ENCODE data around the gene OAS1. TPM values are rescaled to one million over a fixed set of nuclear protein-coding genes. Genes with fewer than 3 reads are reported as not detected.

OAS1 gene
- total RNA-seq, 1 experiment from 2014 or later: 0.64 TPM

GRCh38 chr12:112961536-112961935 is 54.8 kb downstream of the OAS1 start:
- H3K79me2 ChIP-seq (ENCODE audit: insufficient read depth, low read length): no peaks in the 10 kb centered on the region
- no peak for ATAC-seq
- H3K9me2 ChIP-seq (ENCODE audit: insufficient read depth): no peaks in the 10 kb centered on the region
- ChIA-PET CTCF (no interaction called here), RAD21 (ENCODE audit: low non-redundant PET in 1 of 2, low total read pairs in 2 of 2, uncharacterized antibody in 2 of 2, unreplicated experiment in 2 of 2) (no interaction called here), POLR2A (no interaction called here)
- no peak for DNase-seq (ENCODE audit: low read depth, low spot score)
- no peaks in the 10 kb centered on the region for H3K4me1 ChIP-seq (ENCODE audit: control insufficient read depth in 1 of 2, insufficient read depth in 2 of 2, low read length in 2 of 2)
- H3K27me3 ChIP-seq (ENCODE audit: insufficient read depth, low read length): no peaks in the 10 kb centered on the region
- no peaks in the 10 kb centered on the region for H3K9me3 ChIP-seq (ENCODE audit: control insufficient read depth in 1 of 2, insufficient read depth in 1 of 2, low read depth in 1 of 2, low read length in 2 of 2)
- intact Hi-C loops (cut with micrococcal nuclease): no loop called here
- H2AFZ ChIP-seq (ENCODE audit: low read depth, low read length, poor library complexity, severe bottlenecking): no peak overlapping the region
- H3K4me3 ChIP-seq (replicated peaks in 1 of 2; ENCODE audit: low read depth in 1 of 2, low read length in 2 of 2): no peak overlapping the region
- peaks cover 0 to 7% of the 10 kb centered on the region in 2 experiments; a peak in 1 of 4 replicates for H3K36me3 ChIP-seq (ENCODE audit: control insufficient read depth in 1 of 2, insufficient read depth in 2 of 2, low read length in 2 of 2)
- H3K27ac ChIP-seq (ENCODE audit: low read depth, low read length): no peak overlapping the region
- no TSS peak for BruUV-seq (replicated peaks)
- H3K4me2 ChIP-seq (ENCODE audit: low read length): no peak overlapping the region
- TF ChIP-seq YY1 (IDR thresholded peaks at IDR 0.05; ENCODE audit: extremely low read depth, insufficient replicate concordance, low read depth, low read length) (no peak), SRF (IDR thresholded peaks at IDR 0.05; ENCODE audit: low read depth) (no peak), CEBPB (IDR thresholded peaks at IDR 0.05; ENCODE audit: low read depth) (no peak), EZH2phosphoT487 (IDR thresholded peaks at IDR 0.05; ENCODE audit: borderline replicate concordance) (no peak), EGR1 (IDR thresholded peaks at IDR 0.05; ENCODE audit: low read depth) (no peak), POLR2AphosphoS5 (IDR thresholded peaks at IDR 0.05; ENCODE audit: low read depth, low read length) (no peak), RAD21 (IDR thresholded peaks at IDR 0.05; ENCODE audit: low read depth) (no peak), ZNF274 (IDR thresholded peaks at IDR 0.05; ENCODE audit: low read depth, low read length) (no peak), ATF3 (IDR thresholded peaks at IDR 0.05) (no peak), CBX3 (IDR thresholded peaks at IDR 0.05; ENCODE audit: low read depth) (no peak), EZH2 (IDR thresholded peaks at IDR 0.05) (no peak), ELF1 (IDR thresholded peaks at IDR 0.05; ENCODE audit: borderline replicate concordance, low read depth) (no peak), SP1 (IDR thresholded peaks at IDR 0.05; ENCODE audit: low read depth) (no peak), POLR2A (IDR thresholded peaks at IDR 0.05; ENCODE audit: borderline replicate concordance, extremely low read depth, insufficient read depth, insufficient read length) (no peak), ZFX (IDR thresholded peaks at IDR 0.05) (no peak), SIN3A (IDR thresholded peaks at IDR 0.05; ENCODE audit: low read depth) (no peak), REST (IDR thresholded peaks at IDR 0.05; ENCODE audit: low read depth) (no peak)
- TF ChIP-seq, protein P1, sequence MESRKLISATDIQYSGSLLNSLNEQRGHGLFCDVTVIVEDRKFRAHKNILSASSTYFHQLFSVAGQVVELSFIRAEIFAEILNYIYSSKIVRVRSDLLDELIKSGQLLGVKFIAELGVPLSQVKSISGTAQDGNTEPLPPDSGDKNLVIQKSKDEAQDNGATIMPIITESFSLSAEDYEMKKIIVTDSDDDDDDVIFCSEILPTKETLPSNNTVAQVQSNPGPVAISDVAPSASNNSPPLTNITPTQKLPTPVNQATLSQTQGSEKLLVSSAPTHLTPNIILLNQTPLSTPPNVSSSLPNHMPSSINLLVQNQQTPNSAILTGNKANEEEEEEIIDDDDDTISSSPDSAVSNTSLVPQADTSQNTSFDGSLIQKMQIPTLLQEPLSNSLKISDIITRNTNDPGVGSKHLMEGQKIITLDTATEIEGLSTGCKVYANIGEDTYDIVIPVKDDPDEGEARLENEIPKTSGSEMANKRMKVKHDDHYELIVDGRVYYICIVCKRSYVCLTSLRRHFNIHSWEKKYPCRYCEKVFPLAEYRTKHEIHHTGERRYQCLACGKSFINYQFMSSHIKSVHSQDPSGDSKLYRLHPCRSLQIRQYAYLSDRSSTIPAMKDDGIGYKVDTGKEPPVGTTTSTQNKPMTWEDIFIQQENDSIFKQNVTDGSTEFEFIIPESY (IDR thresholded peaks at IDR 0.05; ENCODE audit: extremely low read depth, insufficient replicate concordance, low read length): no peak
- TF ChIP-seq, protein P2, sequence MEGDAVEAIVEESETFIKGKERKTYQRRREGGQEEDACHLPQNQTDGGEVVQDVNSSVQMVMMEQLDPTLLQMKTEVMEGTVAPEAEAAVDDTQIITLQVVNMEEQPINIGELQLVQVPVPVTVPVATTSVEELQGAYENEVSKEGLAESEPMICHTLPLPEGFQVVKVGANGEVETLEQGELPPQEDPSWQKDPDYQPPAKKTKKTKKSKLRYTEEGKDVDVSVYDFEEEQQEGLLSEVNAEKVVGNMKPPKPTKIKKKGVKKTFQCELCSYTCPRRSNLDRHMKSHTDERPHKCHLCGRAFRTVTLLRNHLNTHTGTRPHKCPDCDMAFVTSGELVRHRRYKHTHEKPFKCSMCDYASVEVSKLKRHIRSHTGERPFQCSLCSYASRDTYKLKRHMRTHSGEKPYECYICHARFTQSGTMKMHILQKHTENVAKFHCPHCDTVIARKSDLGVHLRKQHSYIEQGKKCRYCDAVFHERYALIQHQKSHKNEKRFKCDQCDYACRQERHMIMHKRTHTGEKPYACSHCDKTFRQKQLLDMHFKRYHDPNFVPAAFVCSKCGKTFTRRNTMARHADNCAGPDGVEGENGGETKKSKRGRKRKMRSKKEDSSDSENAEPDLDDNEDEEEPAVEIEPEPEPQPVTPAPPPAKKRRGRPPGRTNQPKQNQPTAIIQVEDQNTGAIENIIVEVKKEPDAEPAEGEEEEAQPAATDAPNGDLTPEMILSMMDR (IDR thresholded peaks at IDR 0.05 in 2 of 3, conservative IDR thresholded peaks at IDR 0.05 in 1 of 3; ENCODE audit: borderline replicate concordance in 1 of 3, insufficient read depth in 1 of 3, low read depth in 2 of 3, low read length in 2 of 3): no peak
- no peaks in the 10 kb centered on the region for H4K20me1 ChIP-seq (ENCODE audit: insufficient read depth)
- H3K9ac ChIP-seq (ENCODE audit: low read length): no peak overlapping the region
